Subcutaneous adipose tissue (tissue), 4 donors: ENCODE measurements around the gene ZRANB3. TPM values are rescaled to one million over a fixed set of nuclear protein-coding genes. Genes with fewer than 3 reads are reported as not detected.

Experiments used
- CTCF ChIP-seq: fragments of 450-650 bp; IDR thresholded peaks from one replicate; pipeline ENCODE4 v1.5.1; 2016; ENCODE audit warnings: low read depth, mild to moderate bottlenecking, control low read depth, antibody characterized with exemption, moderate library complexity
- total RNA-seq, 4 donors: library from RNA; depleted of rRNA; stranded (reverse); fragments of >200 nt; gene quantifications; one replicate each; pipeline ENCODE4 v1.1.0, GENCODE V29; 2016

Gene ZRANB3
- total RNA-seq, 4 donors from 2014 or later, result 2.2 to 7.0 (median 2.6) TPM

GRCh38 chr2:135281379-135281778, 249.6 kb downstream of the ZRANB3 start:
- TF ChIP-seq CTCF, result no peak

- TF ChIP-seq CTCF, result no peak
These were observed 251.8 kb downstream of the ZRANB3 start for GRCh38 chr2:135279209-135279608.

- no peak for TF ChIP-seq CTCF
These were observed 254.5 kb downstream of the ZRANB3 start for GRCh38 chr2:135276525-135276924.

DNA sequence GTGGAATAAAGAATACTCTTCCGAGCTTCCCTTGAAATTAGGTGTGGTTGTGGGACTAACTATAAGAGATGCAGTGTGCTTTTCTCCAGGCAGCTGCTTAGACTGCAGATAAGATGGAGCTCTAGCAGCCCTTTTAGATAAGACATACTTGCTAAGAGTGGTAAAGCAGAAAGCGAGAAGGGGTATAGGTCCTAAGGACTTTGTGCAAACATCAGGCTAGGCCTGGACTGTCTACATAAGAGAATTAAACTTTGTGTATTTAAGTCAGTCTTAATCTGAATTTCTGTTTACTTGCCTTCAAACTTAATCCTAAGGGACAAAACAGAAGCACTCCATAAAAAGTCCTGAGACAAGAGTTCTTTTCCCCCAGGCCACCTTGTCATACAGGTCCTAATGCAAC, 260.0 kb downstream of the ZRANB3 start:
- no peak for TF ChIP-seq CTCF

GRCh38 chr2:135265960-135266490, 265.0 kb downstream of the ZRANB3 start:
- TF ChIP-seq CTCF, result no peak

DNA sequence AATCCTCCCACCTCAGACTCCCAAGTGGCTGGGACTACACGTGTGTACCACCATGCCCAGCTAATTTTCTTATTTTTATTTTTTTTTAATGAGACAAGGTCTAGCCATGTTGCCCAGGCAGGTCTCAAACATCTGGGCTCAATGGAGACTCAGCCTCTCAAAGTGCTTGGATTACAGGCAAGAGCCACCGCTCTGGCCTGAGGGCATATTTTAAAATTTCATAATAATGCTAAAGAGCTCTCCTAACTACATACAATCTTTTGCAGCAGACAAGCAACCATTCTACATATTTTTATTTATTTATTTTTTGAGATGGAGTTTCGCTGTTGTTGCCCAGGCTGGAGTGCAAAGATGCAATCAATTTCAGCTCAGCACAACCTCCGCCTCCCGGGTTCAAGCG, 271.9 kb downstream of the ZRANB3 start:
- TF ChIP-seq CTCF, result no peak

- no peak for TF ChIP-seq CTCF
These were observed 272.8 kb downstream of the ZRANB3 start for GRCh38 chr2:135258193-135258592.
